ENCODE results near the gene CNKSR1.
"Not testable (repeated sequence)": the region's sequence is repeated elsewhere in the genome, so short reads cannot be mapped to it uniquely, and the experiment has no call there.

CNKSR1 gene

GRCh38 chr1:26221094-26221493, 43.8 kb downstream of the CNKSR1 start:
- Histone ChIP-seq H3K27me3 (ENCODE audit: insufficient read depth, low read length) (peaks cover 13% of the 10 kb centered on the region; the same call in 1 of the 2 replicates), H4K20me1 (ENCODE audit: insufficient read depth, low read length) (no peaks in the 10 kb centered on the region), H3K36me3 (ENCODE audit: insufficient read depth, low read length) (no peaks in the 10 kb centered on the region), H3K4me2 (ENCODE audit: low read length) (no peak overlapping the region), H3K9ac (ENCODE audit: low read length) (no peak overlapping the region), H3K79me2 (ENCODE audit: insufficient read depth, low read length) (no peaks in the 10 kb centered on the region), H2AFZ (ENCODE audit: low read length) (no peak overlapping the region), H3K4me3 (ENCODE audit: low read depth, low read length, poor library complexity, severe bottlenecking) (no peak overlapping the region), H3K9me3 (ENCODE audit: low read length) (no peaks in the 10 kb centered on the region), H3K4me1 (ENCODE audit: insufficient read depth, low read length, severe bottlenecking) (no peaks in the 10 kb centered on the region), H3K9me2 (ENCODE audit: low read depth, low read length) (no peaks in the 10 kb centered on the region), H3F3A (ENCODE audit: insufficient read depth, low read length) (no peaks in the 10 kb centered on the region), H3K27ac (ENCODE audit: low read depth, low read length, poor library complexity, severe bottlenecking) (no peak overlapping the region)
- TF ChIP-seq EZH2 (IDR thresholded peaks at IDR 0.05; ENCODE audit: borderline replicate concordance, low read length) (no peak), CTCF (IDR thresholded peaks at IDR 0.05; ENCODE audit: low read length) (no peak)

GRCh38 chr1:26224606-26225005, 47.3 kb downstream of the CNKSR1 start:
- H2AFZ ChIP-seq (ENCODE audit: low read length), result no peak overlapping the region
- H4K20me1 ChIP-seq (ENCODE audit: insufficient read depth, low read length), result no peaks in the 10 kb centered on the region
- H3K4me1 ChIP-seq (ENCODE audit: insufficient read depth, low read length, severe bottlenecking), result no peaks in the 10 kb centered on the region
- H3K9me3 ChIP-seq (ENCODE audit: low read length), result no peaks in the 10 kb centered on the region
- H3K4me2 ChIP-seq (ENCODE audit: low read length), result no peak overlapping the region
- H3K36me3 ChIP-seq (ENCODE audit: insufficient read depth, low read length), result no peaks in the 10 kb centered on the region
- H3K9ac ChIP-seq (ENCODE audit: low read length), result no peak overlapping the region
- H3K27ac ChIP-seq (ENCODE audit: low read depth, low read length, poor library complexity, severe bottlenecking), result no peak overlapping the region
- no peak for TF ChIP-seq CTCF (IDR thresholded peaks at IDR 0.05; ENCODE audit: low read length)
- no peak for TF ChIP-seq EZH2 (IDR thresholded peaks at IDR 0.05; ENCODE audit: borderline replicate concordance, low read length)
- H3K4me3 ChIP-seq (ENCODE audit: low read depth, low read length, poor library complexity, severe bottlenecking), result no peak overlapping the region
- no peaks in the 10 kb centered on the region for H3K9me2 ChIP-seq (ENCODE audit: low read depth, low read length)
- H3K27me3 ChIP-seq (ENCODE audit: insufficient read depth, low read length), result peaks cover 18% of the 10 kb centered on the region; the same call in 1 of the 2 replicates
- no peaks in the 10 kb centered on the region for H3F3A ChIP-seq (ENCODE audit: insufficient read depth, low read length)
- no peaks in the 10 kb centered on the region for H3K79me2 ChIP-seq (ENCODE audit: insufficient read depth, low read length)

- Histone ChIP-seq H3K4me1 (ENCODE audit: insufficient read depth, low read length, severe bottlenecking) (no peaks in the 10 kb centered on the region), H3K79me2 (ENCODE audit: insufficient read depth, low read length) (no peaks in the 10 kb centered on the region), H3F3A (ENCODE audit: insufficient read depth, low read length) (no peaks in the 10 kb centered on the region), H3K4me3 (ENCODE audit: low read depth, low read length, poor library complexity, severe bottlenecking) (no peak overlapping the region), H3K27ac (ENCODE audit: low read depth, low read length, poor library complexity, severe bottlenecking) (no peak overlapping the region), H3K36me3 (ENCODE audit: insufficient read depth, low read length) (no peaks in the 10 kb centered on the region), H3K4me2 (ENCODE audit: low read length) (no peak overlapping the region), H2AFZ (ENCODE audit: low read length) (no peak overlapping the region), H3K9ac (ENCODE audit: low read length) (no peak overlapping the region), H4K20me1 (ENCODE audit: insufficient read depth, low read length) (no peaks in the 10 kb centered on the region), H3K9me3 (ENCODE audit: low read length) (no peaks in the 10 kb centered on the region), H3K27me3 (ENCODE audit: insufficient read depth, low read length) (peaks cover 18% of the 10 kb centered on the region; the same call in 1 of the 2 replicates), H3K9me2 (ENCODE audit: low read depth, low read length) (no peaks in the 10 kb centered on the region)
- TF ChIP-seq CTCF (IDR thresholded peaks at IDR 0.05; ENCODE audit: low read length) (no peak), EZH2 (IDR thresholded peaks at IDR 0.05; ENCODE audit: borderline replicate concordance, low read length) (no peak)
These were observed 47.9 kb downstream of the CNKSR1 start for GRCh38 chr1:26225033-26225831.

- not testable (repeated sequence) for H3K27me3 ChIP-seq (ENCODE audit: insufficient read depth, low read length); H3K4me3 ChIP-seq (ENCODE audit: low read depth, low read length, poor library complexity, severe bottlenecking); H4K20me1 ChIP-seq (ENCODE audit: insufficient read depth, low read length); H3K4me2 ChIP-seq (ENCODE audit: low read length); H3K9me2 ChIP-seq (ENCODE audit: low read depth, low read length); H3K36me3 ChIP-seq (ENCODE audit: insufficient read depth, low read length); H3K9ac ChIP-seq (ENCODE audit: low read length); H3K27ac ChIP-seq (ENCODE audit: low read depth, low read length, poor library complexity, severe bottlenecking); H2AFZ ChIP-seq (ENCODE audit: low read length); H3F3A ChIP-seq (ENCODE audit: insufficient read depth, low read length); H3K9me3 ChIP-seq (ENCODE audit: low read length)
- Histone ChIP-seq H3K79me2 (ENCODE audit: insufficient read depth, low read length) (peaks cover 13% of the 10 kb centered on the region), H3K4me1 (ENCODE audit: insufficient read depth, low read length, severe bottlenecking) (peaks cover 13% of the 10 kb centered on the region)
These were observed 53.4 kb downstream of the CNKSR1 start for GRCh38 chr1:26230682-26231081.
